Measurements from ENCODE around the gene RRP7A. TPM values are rescaled to one million over a fixed set of nuclear protein-coding genes. Genes with fewer than 3 reads are reported as not detected.
"Not testable (repeated sequence)": the region's sequence is repeated elsewhere in the genome, so short reads cannot be mapped to it uniquely, and the experiment has no call there.

The RRP7A gene
- total RNA-seq, 1 donor from 2014 or later: 14.3 TPM

DNA sequence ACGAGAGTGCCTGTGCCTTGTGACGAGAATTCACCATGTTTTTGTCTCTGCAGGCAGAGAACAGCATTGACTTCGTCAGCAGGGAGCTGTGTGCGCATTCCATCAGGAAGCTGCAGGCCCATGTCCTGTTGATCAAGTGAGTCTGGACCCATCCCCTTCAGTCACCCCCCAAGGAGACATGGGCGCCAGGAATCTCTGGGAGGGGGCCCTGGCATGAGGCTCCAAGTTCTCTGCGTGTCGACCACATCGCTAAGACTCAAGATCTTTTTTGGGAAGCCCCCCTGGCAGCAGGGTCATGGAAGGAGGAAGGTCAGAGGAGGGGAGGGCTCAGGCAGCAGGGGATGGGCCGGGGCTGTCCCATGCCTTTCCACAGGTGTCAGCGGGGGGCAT is 10.6 kb downstream of the RRP7A start:
- DNase-seq; ATAC-seq (ENCODE audit: poor library complexity); intact Hi-C loops (cut with DNase I): not testable (repeated sequence)

DNA sequence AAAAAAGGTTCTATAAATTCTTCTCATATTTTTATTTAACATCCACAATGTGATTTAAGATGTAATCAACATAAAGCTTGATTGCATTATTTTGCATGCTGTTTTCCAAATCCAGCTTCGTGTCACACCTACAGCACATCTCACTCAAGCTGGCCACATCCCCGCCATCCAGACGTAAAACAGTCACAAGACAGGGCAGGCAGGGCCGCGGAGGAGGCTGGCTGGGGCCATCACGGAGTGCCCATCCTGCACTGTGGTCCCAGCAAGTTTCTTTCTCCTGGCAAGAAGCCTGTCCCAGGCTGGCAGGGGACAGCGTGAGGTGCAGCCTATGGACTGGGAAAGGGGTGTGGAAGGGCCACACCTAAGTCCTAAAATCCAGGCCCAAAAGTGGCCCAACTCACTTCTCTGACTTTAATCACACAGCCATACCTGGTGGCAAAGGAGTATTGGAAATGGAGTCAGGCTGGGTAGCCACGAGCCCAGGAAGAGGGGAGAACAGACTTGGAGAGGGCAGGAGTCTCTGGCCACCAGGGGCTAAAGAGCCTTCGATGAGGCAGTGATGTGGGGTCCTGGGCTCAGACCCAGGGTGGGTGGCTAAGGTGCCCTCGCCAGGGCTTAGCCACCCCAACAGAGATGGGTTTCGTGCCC is 11.1 kb downstream of the RRP7A start:
- DNase-seq; intact Hi-C loops (cut with DNase I); ATAC-seq (ENCODE audit: poor library complexity): not testable (repeated sequence)

- intact Hi-C loops (cut with DNase I): no loop called here
- no peak for DNase-seq
- ATAC-seq (ENCODE audit: poor library complexity): no peak
Observed at GRCh38 chr22:42500836-42501179, 18.8 kb downstream of the RRP7A start.

GRCh38 chr22:42500161-42500835 is 19.3 kb downstream of the RRP7A start:
- intact Hi-C loops (cut with DNase I): no loop called here
- ATAC-seq (ENCODE audit: poor library complexity) (peak; percentile 92), DNase-seq (peak; percentile 89)

GRCh38 chr22:42499773-42500160 is 19.8 kb downstream of the RRP7A start:
- ATAC-seq (ENCODE audit: poor library complexity); DNase-seq; intact Hi-C loops (cut with DNase I): not testable (repeated sequence)

DNA sequence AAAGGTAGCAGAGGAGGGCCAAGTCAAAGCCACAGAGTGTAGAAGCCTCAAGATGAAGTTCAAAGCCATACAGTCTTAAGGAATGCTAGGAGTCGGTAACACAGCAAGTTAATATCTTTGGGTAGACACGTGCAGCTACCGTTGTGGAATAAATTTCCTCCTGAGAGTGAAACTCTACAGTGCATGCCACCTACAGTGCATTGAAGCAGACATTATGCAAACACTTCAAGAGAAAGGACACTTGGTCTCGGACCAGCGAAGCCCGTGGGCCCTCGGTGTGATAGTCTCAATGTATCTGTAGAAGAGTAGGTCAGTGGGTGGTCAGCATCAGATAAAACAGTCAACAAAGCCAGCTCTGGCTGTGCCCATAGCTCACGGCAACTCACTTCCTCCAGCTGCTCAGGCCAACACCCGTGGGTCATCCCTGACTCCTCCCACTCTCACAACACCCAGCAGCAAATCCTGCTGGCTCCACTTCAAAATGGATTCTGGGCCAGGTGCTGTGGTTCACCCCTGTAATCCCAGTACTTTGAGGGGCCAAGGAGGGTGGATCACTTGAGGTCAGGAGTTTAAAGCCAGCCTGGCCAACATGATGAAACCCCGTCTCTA is 24.0 kb downstream of the RRP7A start:
- DNase-seq; intact Hi-C loops (cut with DNase I); ATAC-seq (ENCODE audit: poor library complexity): not testable (repeated sequence)

GRCh38 chr22:42493393-42493792 is 26.2 kb downstream of the RRP7A start:
- intact Hi-C loops (cut with DNase I): no loop called here
- DNase-seq (no peak), ATAC-seq (ENCODE audit: poor library complexity) (no peak)

- intact Hi-C loops (cut with DNase I): no loop called here
- no peak for DNase-seq
Observed at GRCh38 chr22:42492323-42492690, 27.3 kb downstream of the RRP7A start.

DNA sequence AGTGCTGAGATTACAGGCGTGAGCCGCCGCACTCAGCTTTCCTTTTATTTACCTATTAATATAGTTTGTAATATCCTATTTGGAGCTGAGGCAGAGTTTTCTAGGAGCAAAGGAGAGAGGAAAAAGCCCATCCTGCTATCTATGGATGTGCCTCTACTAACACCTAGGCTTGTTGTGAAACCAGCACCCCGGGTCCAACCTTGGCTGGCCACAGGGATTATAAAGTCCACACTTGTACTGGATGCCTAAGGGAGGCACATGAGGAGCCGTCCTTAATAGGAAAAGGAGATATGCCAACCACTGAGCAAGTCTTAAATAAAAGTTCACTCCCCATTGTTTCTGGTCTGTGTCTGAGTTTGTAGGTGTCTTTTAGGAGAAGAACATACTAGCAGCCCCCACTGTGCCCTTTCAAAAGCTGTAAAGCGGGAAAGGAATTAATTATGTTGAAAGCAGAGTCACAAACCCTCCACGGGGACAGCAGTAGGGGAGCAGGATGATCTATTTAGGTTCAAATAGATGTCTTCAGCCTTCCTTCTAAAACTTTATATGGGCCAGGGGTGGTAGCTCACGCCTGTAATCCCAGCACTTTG is 29.3 kb downstream of the RRP7A start:
- intact Hi-C loops (cut with DNase I): no loop called here
- ATAC-seq (ENCODE audit: poor library complexity) (no peak), DNase-seq (no peak)

More at GRCh38 chr22:42492323-42492690, 27.3 kb downstream of the RRP7A start:
- ATAC-seq (ENCODE audit: poor library complexity): no peak

DNA sequence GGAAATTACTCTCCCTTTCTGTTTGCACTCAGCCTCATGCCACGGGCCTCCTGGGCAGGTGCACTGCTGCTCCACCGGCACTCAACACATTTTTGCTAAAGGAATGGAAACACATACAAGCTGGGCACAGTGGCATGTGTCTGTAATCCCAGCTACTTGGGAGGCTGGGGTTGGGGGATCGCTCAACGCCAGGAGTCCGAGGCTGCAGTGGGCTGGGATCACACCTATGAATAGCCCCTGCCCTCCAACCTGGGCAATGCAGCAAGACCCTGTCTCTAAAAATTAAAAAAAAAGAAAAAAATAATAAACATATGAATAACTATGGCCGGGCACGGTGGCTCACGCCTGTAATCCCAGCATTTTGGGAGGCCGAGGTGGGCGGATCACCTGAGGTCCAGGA is 30.6 kb downstream of the RRP7A start:
- DNase-seq (no peak), ATAC-seq (ENCODE audit: poor library complexity) (no peak)
- intact Hi-C loops (cut with DNase I): no loop called here

GRCh38 chr22:42484506-42484905 is 35.1 kb downstream of the RRP7A start:
- no peak for DNase-seq
- intact Hi-C loops (cut with DNase I): no loop called here
- no peak for ATAC-seq (ENCODE audit: poor library complexity)

DNA sequence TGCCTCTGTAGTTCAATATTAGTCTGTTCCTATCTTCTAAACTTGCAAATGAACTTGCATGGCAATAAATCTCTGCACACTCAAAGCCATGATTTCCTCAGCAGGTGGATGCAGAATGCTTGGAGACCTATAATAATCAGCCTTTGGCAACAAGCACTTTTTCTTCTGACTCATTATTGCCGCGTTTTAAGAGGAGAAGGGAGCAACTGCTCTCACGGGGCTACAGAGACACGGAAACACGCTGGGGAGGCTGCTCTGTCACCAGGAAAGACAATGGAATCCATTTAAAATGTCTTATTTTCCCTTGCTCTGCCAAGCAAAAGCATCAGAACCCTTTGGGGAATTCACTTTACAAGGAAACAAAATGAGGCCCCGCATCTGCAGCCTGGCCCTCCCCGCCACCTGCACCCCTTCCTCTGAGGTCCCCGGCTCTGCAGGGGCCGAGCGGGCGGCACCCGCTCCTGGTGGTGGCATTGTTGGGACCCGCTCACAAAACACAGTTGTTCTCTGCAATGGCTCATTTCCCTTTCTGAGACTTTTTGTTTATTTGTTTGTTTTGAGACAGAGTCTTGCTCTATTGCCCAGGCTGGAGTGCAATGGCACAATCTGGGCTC is 35.9 kb downstream of the RRP7A start:
- intact Hi-C loops (cut with DNase I); DNase-seq; ATAC-seq (ENCODE audit: poor library complexity): not testable (repeated sequence)

DNA sequence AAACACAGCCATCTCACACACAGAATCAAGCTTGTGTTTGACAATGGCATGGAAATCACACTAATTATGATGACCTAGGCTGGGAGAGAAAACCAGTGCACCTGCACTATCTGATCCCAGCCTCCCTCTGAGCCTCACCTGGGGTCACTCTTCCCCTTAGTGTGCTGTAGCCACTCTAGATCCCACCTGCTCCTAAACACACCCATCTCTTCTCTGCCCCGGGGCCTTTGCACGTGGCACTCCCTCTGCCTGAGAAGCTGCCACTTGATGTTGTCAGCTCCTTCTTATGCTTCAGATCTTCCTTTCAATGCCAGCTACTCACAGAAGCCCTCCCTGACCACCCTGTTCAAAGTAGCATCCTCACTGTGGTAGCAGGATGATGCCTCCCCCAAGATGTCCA is 44.5 kb downstream of the RRP7A start:
- DNase-seq (no peak), ATAC-seq (ENCODE audit: poor library complexity) (no peak)
- intact Hi-C loops (cut with DNase I): no loop called here

DNA sequence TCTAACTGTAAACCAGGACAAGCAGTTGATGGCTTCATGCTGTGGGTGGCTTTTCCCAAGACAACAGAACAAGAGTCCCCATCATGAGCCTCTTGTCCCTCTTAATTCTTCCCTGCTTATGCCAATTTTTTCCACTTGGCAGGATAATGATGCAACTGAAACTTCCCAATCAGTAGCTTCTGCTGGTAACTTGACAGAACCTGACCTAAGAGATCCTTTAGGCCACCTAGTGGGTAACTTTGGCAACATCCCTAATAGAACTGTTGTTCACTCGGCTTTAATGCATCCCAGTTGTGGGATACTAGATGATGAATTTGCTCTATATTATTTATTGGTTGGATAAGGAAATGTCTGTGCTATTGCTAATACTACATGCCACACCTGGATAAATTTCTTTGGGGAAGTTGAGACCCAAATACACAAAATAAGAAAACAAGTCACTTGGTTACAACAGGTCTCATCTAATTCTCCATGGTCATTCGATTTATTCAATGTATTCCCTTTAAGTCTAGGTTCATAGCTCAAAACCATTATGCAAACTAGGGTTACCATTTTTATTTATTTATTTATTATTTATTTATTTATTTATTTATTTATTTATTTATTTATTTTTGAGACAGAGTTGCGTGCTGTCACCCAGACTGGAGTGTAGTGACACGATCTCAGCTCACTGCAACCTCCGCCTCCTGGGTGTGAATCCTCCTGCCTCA is 46.0 kb downstream of the RRP7A start:
- intact Hi-C loops (cut with DNase I): no loop called here
- peak; percentile 51 for ATAC-seq (ENCODE audit: poor library complexity)
- no peak for DNase-seq

- ATAC-seq (ENCODE audit: poor library complexity) (no peak), DNase-seq (no peak)
- intact Hi-C loops (cut with DNase I): no loop called here
Observed at GRCh38 chr22:42472671-42473070, 46.9 kb downstream of the RRP7A start.

DNA sequence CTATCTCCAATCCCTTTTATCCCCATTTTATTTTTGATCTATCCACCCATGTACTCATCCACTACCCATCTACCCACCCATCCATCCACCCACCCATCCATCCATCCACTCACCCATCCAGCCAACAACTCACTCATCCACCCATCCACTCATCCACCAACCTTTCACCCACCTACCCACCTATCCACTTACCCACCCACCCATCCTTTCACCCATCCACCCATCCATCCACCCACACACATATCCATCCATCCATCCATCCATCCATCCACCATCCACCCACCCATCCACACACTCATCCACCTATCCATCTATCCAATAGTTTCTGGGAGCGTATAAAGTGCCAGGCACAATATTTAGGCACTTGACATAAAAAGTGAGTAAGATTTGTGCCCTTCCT is 48.2 kb downstream of the RRP7A start:
- DNase-seq (no peak), ATAC-seq (ENCODE audit: poor library complexity) (no peak)
- intact Hi-C loops (cut with DNase I): no loop called here

DNA sequence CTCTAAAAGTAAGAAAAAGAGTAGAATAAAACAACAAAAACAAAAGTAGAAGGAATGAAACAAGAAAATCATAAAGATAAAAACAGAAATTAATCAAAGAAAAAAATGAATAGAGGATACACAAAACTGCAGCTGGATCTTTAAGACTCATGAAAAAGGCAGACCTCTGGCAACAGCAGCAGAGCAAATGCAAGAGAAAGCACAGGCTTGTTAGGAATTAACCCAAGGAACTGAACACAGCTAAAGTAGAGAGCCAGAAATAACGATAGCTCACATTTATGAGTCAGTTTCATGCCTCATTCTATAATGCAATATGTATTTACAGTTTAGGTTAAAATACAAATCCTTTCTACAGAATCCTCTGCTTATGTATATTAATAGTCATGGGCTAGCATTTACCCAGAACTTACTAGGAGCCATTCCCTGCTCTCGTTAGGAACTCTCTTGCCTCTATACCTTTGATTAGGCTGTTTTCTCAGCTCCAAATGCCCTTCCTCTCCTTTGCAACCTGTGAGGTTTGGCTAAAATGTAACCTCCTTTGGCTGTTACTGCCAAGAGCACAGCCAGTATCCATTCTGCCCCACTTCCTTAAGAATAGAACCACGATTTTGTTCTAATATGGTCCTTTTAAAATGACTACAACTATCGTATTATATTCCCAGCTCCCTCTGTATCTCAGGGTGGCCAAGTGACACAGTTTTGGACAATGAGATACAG is 49.1 kb downstream of the RRP7A start:
- intact Hi-C loops (cut with DNase I): no loop called here
- DNase-seq: no peak

DNA sequence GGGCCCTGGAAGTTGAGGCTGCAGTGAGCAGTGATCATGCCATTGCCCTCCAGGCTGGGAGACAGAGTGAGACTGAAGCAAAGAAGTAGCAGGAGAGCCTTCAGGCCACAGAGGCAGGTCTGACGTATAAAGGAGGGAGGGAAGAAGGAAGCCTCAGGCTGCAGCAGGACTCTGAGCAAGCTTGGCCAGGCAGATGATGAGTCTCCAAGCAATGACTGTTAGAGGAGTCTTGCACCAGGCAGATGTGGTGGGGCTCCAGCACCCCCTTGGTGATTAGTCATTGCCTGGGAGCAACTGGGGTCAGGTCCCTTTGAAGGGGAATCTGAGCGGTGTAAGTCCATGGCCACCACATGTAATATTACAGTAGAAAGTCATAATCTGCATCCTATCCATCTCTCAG is 50.8 kb downstream of the RRP7A start:
- intact Hi-C loops (cut with DNase I): no loop called here
- ATAC-seq (ENCODE audit: poor library complexity): no peak

More for the DNA sequence above, 49.1 kb downstream of the RRP7A start:
- no peak for ATAC-seq (ENCODE audit: poor library complexity)

More for the DNA sequence above, 50.8 kb downstream of the RRP7A start:
- no peak for DNase-seq

All from Right ventricle myocardium superior (tissue), 1 donor.